Activated CD4-positive, alpha-beta T cell treated with anti-CD3 and anti-CD28 coated beads, Interleukin-2, amount 10 ng/mL, durations not matched to agents 24 days and 14 days (primary cell): ENCODE measurements around the gene MNX1. TPM values are rescaled to one million over a fixed set of nuclear protein-coding genes. Genes with fewer than 3 reads are reported as not detected.

Source experiments
- DNase-seq: peaks from one replicate; pipeline ENCODE4 v3.0.0; 2022
- H3K27ac Mint-ChIP-seq: one replicate; pipeline ENCODE4 v1.8.0; 2022; ENCODE audit warnings: mild to moderate bottlenecking, mixed read lengths
- H3K27me3 Mint-ChIP-seq: one replicate; pipeline ENCODE4 v1.8.0; 2022; ENCODE audit warnings: mixed read lengths
- H3K36me3 Mint-ChIP-seq: one replicate; pipeline ENCODE4 v1.8.0; 2022; ENCODE audit warnings: low read depth, mild to moderate bottlenecking, mixed read lengths
- H3K4me1 Mint-ChIP-seq: one replicate; pipeline ENCODE4 v1.8.0; 2021; ENCODE audit warnings: mixed read lengths
- H3K4me3 Mint-ChIP-seq: one replicate; pipeline ENCODE4 v1.8.0; 2022; ENCODE audit warnings: mild to moderate bottlenecking, moderate library complexity, mixed read lengths
- H3K9me3 Mint-ChIP-seq: one replicate; pipeline ENCODE4 v1.8.0; 2021; ENCODE audit warnings: mixed read lengths
- intact Hi-C: fragments of 100-400 bp; cut with micrococcal nuclease; formaldehyde crosslinking; loops from one replicate; pipeline ENCODE4 v1.15.1; 2023
- total RNA-seq: library from RNA; stranded (reverse); gene quantifications from 2 replicates; pipeline ENCODE4 v1.2.3, GENCODE V29; 2022

MNX1 gene
- not detected in 2 replicates for total RNA-seq

DNA sequence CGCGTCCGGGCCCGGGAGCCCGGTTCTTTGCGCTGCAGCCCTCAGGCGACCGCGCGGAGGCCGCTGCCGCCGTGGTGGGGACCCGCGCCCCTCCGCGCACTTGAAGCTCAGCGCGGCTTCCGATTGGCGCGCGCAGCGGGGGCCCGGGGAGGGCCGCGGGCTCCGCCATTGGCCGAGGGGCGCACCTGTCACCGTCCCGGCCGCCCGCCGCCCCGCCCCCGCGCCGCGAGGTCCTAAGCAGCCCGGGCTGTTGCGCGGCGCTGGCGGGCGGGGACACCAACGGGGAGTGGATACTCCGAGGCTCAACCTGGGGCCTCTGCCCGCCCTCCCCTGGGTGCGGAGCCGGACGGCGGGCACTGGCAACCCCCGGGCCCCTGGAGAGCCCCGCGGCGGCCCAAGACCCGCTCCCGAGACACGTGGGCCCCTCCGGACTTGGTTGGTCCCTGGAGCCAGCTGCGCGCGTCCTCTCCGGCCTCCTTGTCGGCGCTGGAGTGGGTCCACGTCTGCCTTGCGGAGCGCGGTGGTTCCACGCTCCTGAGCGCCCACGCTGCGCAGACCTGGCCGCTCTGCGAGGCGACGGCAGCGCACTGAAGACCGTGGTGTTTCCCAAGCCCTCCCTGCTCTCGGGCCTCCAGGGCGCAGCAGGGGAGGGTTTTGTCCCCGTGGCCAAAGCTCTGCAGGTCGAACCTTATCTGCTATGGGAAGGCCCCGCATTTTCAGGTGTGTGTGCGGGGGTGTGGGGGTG is at the start of gene MNX1:
Gene MNX1 (minus strand): TSS at position 76 of the 745 bp plus-strand sequence. CDS start 313 bp downstream, outside the sequence.
- DNase-seq, result peak; percentile 83
- H3K27me3 Mint-ChIP-seq, result peaks cover 74% of the 10 kb centered on the region
- H3K9me3 Mint-ChIP-seq, result no peaks in the 10 kb centered on the region
- H3K4me3 Mint-ChIP-seq, result peak within 1 kb of the TSS; percentile 67
- peaks cover 8% of the 10 kb centered on the region for H3K4me1 Mint-ChIP-seq
- H3K27ac Mint-ChIP-seq, result peak within 1 kb of the TSS; percentile 48
- H3K36me3 Mint-ChIP-seq, result no peaks in the 10 kb centered on the region
- intact Hi-C loops, result loop anchor here (1.0 kb wide), 1 partner anchor 8 kb away; no protein-coding TSS in a partner anchor

DNA sequence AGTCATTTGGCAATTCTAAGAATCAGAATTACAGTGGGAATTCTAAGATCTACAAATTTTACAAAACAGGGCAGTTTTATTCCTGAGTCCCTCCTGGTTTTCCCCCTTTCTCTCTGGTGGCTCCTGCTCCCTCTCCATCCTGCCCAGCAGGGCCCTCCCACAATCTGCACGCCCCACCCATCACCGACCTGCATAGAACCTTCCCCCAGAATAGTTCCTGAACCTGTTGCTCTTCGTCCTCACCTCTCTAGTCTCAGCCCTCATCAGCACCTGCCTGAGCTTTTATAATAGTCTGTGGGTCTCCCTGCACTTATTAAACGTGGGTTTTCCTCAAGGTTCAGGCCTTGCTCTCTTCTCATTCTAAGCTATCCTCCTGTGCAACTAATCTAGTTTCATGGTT is 49.1 kb upstream of the MNX1 start:
- Mint-ChIP-seq H3K27me3 (peaks cover 2% of the 10 kb centered on the region), H3K4me1 (no peaks in the 10 kb centered on the region), H3K9me3 (peaks cover 13% of the 10 kb centered on the region), H3K36me3 (no peaks in the 10 kb centered on the region), H3K27ac (no peak overlapping the region), H3K4me3 (no peak overlapping the region)
- DNase-seq, result no peak
- intact Hi-C loops, result no loop called here

DNA sequence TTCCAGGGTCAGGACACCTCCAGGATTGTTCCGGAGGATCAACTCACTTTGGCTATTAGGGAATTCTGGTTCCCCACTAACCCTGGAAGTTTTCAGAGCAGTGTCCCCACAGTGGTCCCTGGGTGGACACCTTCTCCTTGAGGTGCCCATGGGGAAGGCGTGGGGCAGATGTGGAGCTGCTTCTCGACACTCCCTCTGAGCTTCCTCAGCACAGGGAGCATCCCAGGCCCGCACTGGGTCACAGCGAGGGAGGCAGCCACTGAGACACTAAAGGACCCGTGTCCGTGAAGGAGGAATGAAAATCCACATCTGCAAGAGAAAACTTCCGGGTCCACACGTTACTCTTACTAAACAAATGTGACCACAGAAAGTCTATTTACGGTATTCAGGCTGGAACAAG is 48.2 kb upstream of the MNX1 start:
- H3K27ac Mint-ChIP-seq, result no peak overlapping the region
- peaks cover 8% of the 10 kb centered on the region for H3K9me3 Mint-ChIP-seq
- no peaks in the 10 kb centered on the region for H3K4me1 Mint-ChIP-seq
- H3K36me3 Mint-ChIP-seq, result no peaks in the 10 kb centered on the region
- H3K4me3 Mint-ChIP-seq, result no peak overlapping the region
- H3K27me3 Mint-ChIP-seq, result peaks cover 2% of the 10 kb centered on the region
- intact Hi-C loops, result no loop called here
- no peak for DNase-seq

DNA sequence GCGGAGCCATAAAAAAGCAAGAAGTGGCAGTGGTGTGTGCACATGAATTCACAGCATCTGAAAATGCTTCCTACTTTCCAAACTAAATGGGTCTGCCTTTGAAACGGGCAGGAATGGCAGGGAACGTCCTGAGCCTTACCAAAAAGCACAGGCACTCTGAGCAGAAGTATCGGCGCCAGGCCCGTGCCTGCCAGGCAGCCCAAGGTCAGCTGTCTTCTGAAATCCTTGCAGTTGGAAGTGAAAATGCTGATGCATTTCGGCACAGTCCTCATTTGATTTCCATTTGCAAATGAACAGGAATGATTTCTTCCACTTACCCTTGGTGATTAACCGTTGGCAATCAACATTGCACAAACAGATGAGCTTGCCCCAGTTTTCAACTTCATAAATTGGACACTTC is 47.6 kb upstream of the MNX1 start:
- peaks cover 6% of the 10 kb centered on the region for H3K27me3 Mint-ChIP-seq
- DNase-seq, result no peak
- H3K9me3 Mint-ChIP-seq, result peaks cover 4% of the 10 kb centered on the region
- H3K4me3 Mint-ChIP-seq, result no peak overlapping the region
- no peaks in the 10 kb centered on the region for H3K4me1 Mint-ChIP-seq
- H3K36me3 Mint-ChIP-seq, result no peaks in the 10 kb centered on the region
- intact Hi-C loops, result no loop called here
- no peak overlapping the region for H3K27ac Mint-ChIP-seq

DNA sequence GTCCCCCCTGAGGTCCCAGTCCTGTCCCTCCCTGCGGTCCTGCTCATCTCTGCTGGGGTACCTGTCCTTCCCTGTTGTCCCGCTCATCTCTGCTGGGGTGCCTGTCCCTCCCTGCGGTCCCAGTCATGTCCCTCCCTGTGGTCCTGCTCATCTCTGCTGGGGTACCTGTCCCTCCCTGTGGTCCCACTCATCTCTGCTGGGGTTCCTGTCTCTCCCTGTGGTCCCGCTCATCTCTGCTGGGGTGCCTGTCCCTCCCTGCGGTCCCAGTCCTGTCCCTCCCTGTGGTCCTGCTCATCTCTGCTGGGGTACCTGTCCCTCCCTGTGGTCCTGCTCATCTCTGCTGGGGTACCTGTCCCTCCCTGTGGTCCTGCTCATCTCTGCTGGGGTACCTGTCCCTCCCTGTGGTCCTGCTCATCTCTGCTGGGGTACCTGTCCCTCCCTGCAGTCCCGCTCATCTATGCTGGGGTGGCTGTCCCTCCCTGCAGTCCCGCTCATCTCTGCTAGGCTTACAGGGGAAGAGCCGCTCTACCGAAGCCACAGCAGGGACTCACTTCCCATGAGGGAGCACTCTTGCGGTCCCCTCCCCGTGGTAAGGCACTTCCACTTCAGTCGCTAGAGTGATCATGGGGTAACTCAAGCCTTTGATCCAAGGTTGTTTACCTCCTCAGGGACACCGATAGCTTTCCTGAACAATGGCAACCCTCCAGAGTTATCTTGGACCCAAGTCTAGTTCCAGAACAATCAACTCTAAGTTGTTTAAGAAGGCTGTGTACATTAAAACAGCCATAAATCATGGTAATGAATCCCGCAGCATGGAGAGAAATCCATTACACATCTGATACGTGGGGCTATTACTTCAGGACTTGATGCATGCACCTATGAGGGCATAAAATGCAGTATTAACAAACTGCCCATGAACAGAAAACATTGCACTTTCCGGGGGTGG is 46.8 kb upstream of the MNX1 start:
- intact Hi-C loops, result no loop called here
- Mint-ChIP-seq H3K36me3 (no peaks in the 10 kb centered on the region), H3K4me1 (no peaks in the 10 kb centered on the region), H3K4me3 (no peak overlapping the region), H3K27me3 (peaks cover 8% of the 10 kb centered on the region), H3K27ac (no peak overlapping the region), H3K9me3 (peaks cover 4% of the 10 kb centered on the region)
- no peak for DNase-seq

DNA sequence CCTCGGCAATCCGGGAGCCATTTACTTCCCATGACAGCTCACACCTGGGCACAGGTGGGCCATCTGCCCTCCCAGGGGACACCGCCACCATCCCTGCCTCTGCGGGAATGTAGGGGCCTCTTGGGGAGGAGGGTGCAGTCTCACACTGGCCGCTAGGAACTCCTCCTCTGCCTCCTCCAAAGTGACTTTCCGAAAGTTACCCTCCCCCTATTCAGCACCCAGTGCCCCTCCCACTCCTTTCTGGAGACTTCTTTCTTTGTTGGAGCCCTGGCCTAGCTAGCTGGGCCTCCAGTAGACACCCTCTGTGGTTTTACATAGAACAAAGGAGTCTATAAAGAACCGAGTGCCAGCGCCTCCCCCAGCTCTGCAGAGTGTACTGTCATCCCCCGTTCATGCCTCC is 45.8 kb upstream of the MNX1 start:
- intact Hi-C loops, result no loop called here
- peaks cover 8% of the 10 kb centered on the region for H3K27me3 Mint-ChIP-seq
- no peaks in the 10 kb centered on the region for H3K36me3 Mint-ChIP-seq
- no peak overlapping the region for H3K4me3 Mint-ChIP-seq
- H3K27ac Mint-ChIP-seq, result no peak overlapping the region
- H3K9me3 Mint-ChIP-seq, result peaks cover 4% of the 10 kb centered on the region
- H3K4me1 Mint-ChIP-seq, result no peaks in the 10 kb centered on the region
- DNase-seq, result no peak

DNA sequence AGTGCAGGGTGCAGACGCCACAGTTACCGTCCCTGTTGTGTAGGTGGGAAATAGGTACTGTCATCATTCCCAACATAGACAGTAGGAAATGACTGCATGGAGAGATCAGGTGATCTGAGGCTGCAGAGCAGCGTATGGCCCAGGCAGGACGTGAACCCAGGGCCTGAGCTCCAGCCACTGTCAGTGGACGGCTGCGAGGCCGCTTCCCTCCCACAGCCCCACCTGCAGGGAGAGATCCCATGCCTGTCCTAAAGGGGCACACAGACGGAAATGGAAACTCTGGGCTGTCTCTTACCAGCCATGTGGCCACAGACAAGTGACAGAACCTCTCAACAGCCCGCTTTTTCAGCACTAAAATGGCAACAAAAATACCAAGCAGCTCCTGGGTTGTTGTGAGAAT is 44.5 kb upstream of the MNX1 start:
- DNase-seq, result no peak
- peaks cover 4% of the 10 kb centered on the region for H3K9me3 Mint-ChIP-seq
- H3K4me3 Mint-ChIP-seq, result no peak overlapping the region

DNA sequence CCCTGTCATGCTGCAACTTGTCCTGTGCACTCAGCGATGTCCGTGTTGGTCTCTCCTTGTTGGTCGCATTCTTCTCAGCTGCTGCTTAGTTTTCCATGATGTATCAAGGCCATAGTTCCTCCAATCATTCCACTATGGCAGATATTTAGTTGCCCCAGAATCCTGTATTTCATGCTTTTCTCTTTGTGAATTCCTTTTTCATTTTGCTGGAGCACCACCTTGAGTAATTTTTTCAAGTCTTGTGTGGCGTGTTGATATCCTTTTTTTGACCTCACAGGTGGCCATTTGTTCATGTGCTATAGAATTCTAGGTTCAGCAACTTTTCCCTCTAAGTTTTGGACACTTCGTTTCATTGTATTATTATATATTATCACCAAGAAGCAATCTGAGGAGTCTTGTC is 42.7 kb upstream of the MNX1 start:
- DNase-seq, result no peak
- Mint-ChIP-seq H3K4me1 (no peaks in the 10 kb centered on the region), H3K27me3 (peaks cover 7% of the 10 kb centered on the region), H3K36me3 (no peaks in the 10 kb centered on the region), H3K4me3 (no peak overlapping the region), H3K9me3 (peaks cover 4% of the 10 kb centered on the region), H3K27ac (no peak overlapping the region)
- intact Hi-C loops, result no loop called here

More for the DNA sequence above, 44.5 kb upstream of the MNX1 start:
- H3K27me3 Mint-ChIP-seq, result peaks cover 9% of the 10 kb centered on the region
- intact Hi-C loops, result no loop called here
- H3K4me1 Mint-ChIP-seq, result no peaks in the 10 kb centered on the region
- no peaks in the 10 kb centered on the region for H3K36me3 Mint-ChIP-seq
- H3K27ac Mint-ChIP-seq, result no peak overlapping the region

DNA sequence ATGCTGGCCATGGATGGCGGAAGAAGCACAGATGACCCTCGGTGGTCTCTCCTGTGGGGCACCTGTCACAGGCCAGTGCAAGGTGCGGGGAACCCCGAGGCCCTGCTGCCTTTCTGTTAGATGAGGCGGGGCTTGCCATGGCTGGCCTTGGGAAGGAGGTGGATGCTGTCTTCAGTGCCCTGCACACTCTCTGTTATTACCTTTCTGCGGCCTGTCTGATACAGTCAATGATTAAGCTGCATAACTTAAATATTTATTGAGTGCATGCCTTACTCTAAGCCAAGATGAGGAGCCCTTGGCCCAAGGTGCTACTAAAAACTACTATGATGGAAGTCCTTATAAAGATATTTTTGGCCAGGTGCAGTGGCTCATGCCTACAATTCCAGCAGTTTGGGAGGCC is 36.7 kb upstream of the MNX1 start:
- no peak overlapping the region for H3K4me3 Mint-ChIP-seq
- H3K36me3 Mint-ChIP-seq, result no peaks in the 10 kb centered on the region
- DNase-seq, result no peak
- peaks cover 1% of the 10 kb centered on the region for H3K27me3 Mint-ChIP-seq
- H3K9me3 Mint-ChIP-seq, result no peaks in the 10 kb centered on the region
- no peak overlapping the region for H3K27ac Mint-ChIP-seq
- intact Hi-C loops, result no loop called here
- no peaks in the 10 kb centered on the region for H3K4me1 Mint-ChIP-seq

DNA sequence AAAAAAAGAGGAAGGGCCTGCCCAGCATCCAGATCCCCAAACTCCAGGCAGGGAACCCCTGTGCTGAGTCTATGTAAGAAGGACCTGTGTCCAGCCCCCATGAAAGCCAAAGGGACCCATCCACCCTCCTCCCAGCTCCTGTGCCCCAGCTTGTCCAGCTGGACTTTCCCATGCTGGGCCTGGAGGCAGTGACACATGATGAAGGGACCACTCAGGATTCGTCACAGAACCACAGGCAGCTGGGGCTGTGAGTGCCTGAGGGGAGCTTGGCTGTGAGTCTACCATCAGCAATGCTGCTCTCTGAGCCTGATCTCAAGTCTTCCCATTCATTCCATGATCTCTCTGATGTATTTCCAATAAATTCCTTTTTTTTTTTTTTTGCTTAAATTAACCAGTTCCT is 36.2 kb upstream of the MNX1 start:
- H3K4me3 Mint-ChIP-seq, result no peak overlapping the region
- intact Hi-C loops, result no loop called here
- H3K27ac Mint-ChIP-seq, result no peak overlapping the region
- H3K36me3 Mint-ChIP-seq, result no peaks in the 10 kb centered on the region
- H3K4me1 Mint-ChIP-seq, result no peaks in the 10 kb centered on the region
- DNase-seq, result no peak
- H3K9me3 Mint-ChIP-seq, result no peaks in the 10 kb centered on the region
- peaks cover 3% of the 10 kb centered on the region for H3K27me3 Mint-ChIP-seq

DNA sequence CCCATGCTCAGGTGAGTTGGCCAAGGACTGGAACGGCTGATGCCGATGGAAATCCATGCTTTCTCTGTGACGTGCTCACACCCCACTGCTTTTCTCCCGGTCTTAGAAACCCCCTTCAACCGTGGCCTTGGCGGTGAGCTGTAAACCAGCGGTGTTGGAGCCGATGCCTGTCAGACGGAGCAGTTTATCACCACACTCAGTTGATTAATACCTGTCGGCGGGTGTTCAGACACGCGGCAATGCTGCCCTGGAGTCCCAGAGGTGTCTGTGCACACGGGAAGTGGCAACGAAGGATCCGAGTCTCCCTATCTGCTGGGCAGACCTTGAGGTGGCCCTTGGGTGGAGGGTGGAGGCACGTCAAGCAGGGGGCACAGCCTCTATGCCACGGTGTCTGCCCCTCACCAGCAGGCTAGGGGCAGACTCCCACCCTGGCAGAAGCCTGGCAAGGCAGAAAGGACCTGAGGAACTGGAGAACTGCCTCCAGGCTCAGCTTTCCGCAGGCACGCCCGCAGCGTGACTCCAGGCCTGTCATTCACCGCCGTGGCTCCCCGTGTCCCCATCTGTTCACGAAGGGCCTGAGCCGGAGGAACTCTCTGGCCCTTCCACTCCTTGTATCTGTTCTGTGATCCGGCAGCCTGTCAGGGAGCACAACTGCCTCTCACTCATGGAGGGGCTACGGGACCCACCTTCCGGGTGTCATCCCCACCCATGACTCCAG is 34.6 kb upstream of the MNX1 start:
- Mint-ChIP-seq H3K4me3 (no peak overlapping the region), H3K4me1 (no peaks in the 10 kb centered on the region), H3K9me3 (no peaks in the 10 kb centered on the region), H3K27ac (no peak overlapping the region), H3K36me3 (no peaks in the 10 kb centered on the region), H3K27me3 (peaks cover 2% of the 10 kb centered on the region)
- DNase-seq, result no peak
- intact Hi-C loops, result no loop called here

DNA sequence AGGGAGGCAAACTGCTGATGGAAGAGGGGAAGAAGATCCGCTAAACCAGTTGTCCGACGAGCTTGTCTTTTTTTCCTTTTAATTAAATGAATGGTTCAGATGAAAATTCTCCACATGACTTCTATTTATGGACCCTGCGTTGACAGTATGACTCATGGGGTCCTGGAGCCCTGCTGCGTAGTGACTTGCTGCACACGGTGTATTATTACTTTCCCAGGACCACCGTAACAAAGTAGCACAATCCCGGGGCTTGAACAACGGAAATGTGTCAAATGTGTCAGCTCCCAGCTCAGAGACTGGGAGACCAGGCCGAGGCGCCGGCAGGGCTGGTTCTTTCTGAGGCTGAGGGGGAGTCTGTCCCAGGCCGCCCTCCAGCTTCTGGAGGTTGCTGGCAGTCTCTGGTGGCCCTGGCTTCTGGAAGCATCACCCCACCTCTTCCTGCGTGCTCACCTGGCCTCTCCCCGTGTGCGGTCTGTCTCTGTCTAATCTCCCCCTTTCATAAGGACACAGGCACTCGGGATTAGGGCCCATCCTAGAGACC is 33.8 kb upstream of the MNX1 start:
- no peaks in the 10 kb centered on the region for H3K4me1 Mint-ChIP-seq
- H3K36me3 Mint-ChIP-seq, result no peaks in the 10 kb centered on the region
- intact Hi-C loops, result no loop called here

DNA sequence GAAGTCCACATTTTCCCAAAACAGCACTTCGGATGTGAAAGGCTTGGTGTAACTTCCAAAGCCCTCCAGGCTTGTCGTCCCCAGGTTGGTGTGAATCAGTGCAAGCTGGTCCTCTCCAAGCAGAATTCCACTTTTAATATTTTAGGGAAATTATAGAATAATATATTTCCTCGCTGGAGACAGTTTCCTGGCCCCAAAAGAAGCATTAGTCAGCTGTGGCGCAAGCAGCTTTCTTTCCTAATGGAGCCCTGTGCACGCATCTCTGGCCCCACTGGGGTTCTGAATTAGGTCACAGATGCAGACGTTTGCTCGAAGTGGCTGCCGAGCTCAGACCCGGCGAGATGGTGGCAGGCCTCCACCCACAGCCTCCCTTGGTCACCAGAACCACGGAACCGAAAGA is 33.3 kb upstream of the MNX1 start:
- H3K4me1 Mint-ChIP-seq, result no peaks in the 10 kb centered on the region
- intact Hi-C loops, result no loop called here
- no peak for DNase-seq
- no peaks in the 10 kb centered on the region for H3K36me3 Mint-ChIP-seq
- no peaks in the 10 kb centered on the region for H3K9me3 Mint-ChIP-seq
- H3K4me3 Mint-ChIP-seq, result no peak overlapping the region
- H3K27me3 Mint-ChIP-seq, result peaks cover 2% of the 10 kb centered on the region
- H3K27ac Mint-ChIP-seq, result no peak overlapping the region

More for the DNA sequence above, 33.8 kb upstream of the MNX1 start:
- no peaks in the 10 kb centered on the region for H3K9me3 Mint-ChIP-seq
- no peak for DNase-seq
- no peak overlapping the region for H3K4me3 Mint-ChIP-seq
- peaks cover 2% of the 10 kb centered on the region for H3K27me3 Mint-ChIP-seq
- H3K27ac Mint-ChIP-seq, result no peak overlapping the region
